ENCODE data around the gene SERPINB6. TPM values are rescaled to one million over a fixed set of nuclear protein-coding genes. Genes with fewer than 3 reads are reported as not detected.

SERPINB6 gene
- 27.5 TPM for total RNA-seq

GRCh38 chr6:2971420-2972218, at the start of gene SERPINB6:
Gene SERPINB6, minus strand, starts transcription at chr6:2971567. Its CDS starts 12,235 bp downstream, at chr6:2959332.

DNA sequence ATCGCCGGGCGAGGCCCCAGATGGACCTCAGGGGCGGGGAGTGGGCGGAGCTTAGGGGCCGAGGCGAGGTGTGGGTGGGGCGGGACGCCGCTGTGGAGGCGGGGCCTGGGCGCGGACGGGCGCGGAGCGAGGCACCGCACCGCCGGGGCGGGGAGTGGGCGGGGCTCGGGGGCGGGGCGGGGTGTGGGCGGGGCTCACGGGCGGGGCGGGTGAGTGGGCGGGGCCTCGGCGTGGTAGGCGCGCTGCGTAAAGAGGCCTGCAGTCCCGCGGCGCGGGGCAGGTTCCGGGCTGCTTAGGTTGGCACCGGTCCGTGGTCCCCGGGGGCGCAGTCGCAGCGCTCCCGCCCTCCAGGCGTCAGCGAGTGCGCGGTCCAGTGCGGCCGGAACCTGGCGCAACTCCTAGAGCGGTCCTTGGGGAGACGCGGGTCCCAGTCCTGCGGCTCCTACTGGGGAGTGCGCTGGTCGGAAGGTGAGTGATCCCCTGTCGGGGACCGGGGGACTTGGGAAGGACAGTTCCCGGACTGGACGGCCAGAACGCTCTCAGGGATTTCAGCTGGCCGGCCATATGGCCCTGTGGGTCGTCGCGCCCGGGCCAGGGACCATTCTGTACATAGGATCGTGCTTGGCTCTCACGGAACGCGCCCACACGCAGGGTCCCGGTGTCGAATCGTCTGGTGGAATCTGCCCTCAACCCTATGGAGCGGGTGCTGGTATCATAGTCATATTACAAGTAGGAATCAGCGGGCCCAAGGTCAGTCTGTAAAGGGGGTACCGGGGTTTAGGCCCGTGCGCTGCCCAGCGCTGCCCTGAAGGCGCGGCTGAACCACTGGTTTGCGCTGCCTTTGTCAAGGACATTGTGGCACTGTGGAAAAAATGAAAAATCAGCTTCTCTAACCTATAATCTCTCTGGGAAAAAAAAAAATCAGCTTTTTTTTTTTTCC, 28.5 kb upstream of the SERPINB6 start, which contains the start of gene NQO2:
Gene NQO2, plus strand, starts transcription at position 277 of the 940 bp plus-strand sequence. CDS start 6,659 bp downstream, outside the sequence.

Other genes starting within 250 kb of the SERPINB6 start
- 1.2 TPM for gene MYLK4, start 220.6 kb downstream of the SERPINB6 start, total RNA-seq
- 51.0 TPM for gene WRNIP1, start 206.2 kb downstream of the SERPINB6 start, total RNA-seq
- gene SERPINB1, start 129.7 kb downstream of the SERPINB6 start, total RNA-seq: 7.2 TPM
- 18.2 TPM for gene SERPINB9, start 68.3 kb downstream of the SERPINB6 start, total RNA-seq
- 14.5 TPM for gene NQO2, start 28.3 kb upstream of the SERPINB6 start, total RNA-seq
- 11.3 TPM for gene RIPK1, start 96.9 kb upstream of the SERPINB6 start, total RNA-seq
- 27.7 TPM for gene BPHL, start 147.1 kb upstream of the SERPINB6 start, total RNA-seq
- 1,417 TPM for gene TUBB2A, start 186.0 kb upstream of the SERPINB6 start, total RNA-seq